HG03354 (cell line): ENCODE measurements around the gene CCT6A.
"Not testable (repeated sequence)": the region's sequence is repeated elsewhere in the genome, so short reads cannot be mapped to it uniquely, and the experiment has no call there.

Source experiments
- ATAC-seq: cut with Tn5 transposase; IDR thresholded peaks from one replicate; pipeline ENCODE4 v1.9.1; 2021; ENCODE audit warnings: mild to moderate bottlenecking; ENCODE audit not compliant: unreplicated experiment, poor library complexity, severe bottlenecking

CCT6A gene

DNA sequence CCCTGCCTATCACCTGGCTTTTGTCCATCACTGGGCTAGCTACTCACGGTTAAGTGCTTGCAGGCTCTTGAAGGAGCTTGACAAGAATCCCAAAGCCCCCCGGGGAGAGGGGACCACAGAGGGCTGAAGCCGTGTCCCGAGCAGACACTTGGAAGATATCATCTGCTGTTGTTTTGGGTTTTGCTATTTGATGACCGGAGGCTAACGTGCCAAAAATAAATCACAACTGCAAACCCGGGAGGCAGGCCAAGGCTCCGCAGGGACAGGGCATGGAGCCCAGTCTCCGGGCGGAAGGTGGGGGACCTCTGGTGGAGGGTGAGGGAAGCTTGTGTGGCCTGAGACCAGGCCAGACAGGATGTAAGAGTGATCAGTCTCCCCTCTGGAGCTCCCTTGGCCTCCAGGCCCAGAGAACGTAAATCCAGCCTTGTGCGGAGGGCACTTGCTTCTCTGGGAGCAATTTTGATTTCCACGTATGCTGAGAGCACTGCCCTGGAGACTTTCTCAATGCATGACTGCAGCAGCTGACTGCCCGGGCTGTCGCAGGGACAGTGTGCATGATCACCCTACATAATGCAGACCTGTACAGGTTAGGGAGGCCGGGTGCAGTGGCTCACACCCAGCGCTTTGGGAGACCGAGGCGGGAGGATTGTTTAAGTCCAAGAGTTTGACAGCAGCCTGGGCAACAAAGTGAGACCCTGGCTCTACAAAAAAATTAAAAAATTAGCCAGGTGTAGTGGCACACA lies 41.4 kb downstream of the CCT6A start, which contains the start of gene PHKG1:
TSS of gene PHKG1 (minus strand) at position 164 of the 743 bp plus-strand sequence. CDS start 4,011 bp downstream, outside the sequence.
- no peak for ATAC-seq

DNA sequence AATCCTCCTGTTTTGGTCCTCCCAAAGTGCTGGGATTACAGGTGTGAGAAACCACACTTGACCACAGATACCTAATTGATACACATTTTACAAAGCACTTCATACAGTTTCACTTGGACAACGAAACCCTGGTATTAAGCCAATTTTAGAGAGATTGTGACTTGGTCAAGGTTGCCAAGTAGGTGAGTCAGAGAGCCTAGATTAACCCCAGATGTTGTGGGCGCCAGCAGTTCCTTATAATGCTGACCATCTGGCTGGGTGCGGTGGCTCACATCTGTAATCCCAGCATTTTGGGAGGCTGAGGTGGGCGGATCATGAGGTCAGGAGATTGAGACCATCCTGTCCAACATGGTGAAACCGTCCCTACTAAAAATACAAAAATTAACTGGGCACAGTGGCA lies 46.1 kb downstream of the CCT6A start:
- no peak for ATAC-seq

DNA sequence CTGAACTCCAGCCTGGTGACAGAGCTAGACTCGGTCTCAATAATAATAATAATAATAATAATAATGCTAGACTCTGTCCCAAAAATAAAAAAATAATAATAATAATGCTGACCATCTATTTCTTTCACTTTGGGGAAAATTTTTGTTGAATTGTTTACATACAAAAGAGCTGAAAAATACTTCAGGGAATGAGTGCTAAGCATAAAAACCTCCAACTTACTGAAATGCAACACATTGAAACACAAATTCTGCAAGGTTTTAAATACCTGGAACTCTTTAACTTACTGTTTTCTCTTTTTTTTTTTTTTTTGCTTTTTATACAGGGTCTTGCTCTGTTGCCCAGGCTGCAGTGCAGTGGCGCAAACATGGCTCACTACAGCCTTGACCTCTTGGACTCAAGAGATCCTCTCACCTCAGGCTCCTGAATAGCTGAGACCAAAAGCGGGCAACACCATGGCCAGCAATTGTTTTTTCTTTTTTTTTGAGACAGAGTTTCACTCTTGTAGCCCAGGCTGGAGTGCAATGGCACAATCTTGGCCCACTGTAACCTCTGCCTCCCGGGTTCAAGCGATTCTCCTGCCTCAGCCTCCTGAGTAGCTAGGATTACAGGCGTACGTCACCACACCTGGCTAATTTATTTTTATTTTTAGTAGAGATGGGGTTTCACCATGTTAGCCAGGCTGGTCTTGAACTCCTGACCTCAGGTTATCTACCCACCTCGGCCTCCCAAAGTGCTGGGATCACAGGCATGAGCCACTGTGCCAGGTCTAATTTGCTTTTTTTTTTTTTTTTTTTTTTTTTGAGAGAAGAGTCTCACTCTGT lies 46.8 kb downstream of the CCT6A start:
- ATAC-seq: not testable (repeated sequence)

DNA sequence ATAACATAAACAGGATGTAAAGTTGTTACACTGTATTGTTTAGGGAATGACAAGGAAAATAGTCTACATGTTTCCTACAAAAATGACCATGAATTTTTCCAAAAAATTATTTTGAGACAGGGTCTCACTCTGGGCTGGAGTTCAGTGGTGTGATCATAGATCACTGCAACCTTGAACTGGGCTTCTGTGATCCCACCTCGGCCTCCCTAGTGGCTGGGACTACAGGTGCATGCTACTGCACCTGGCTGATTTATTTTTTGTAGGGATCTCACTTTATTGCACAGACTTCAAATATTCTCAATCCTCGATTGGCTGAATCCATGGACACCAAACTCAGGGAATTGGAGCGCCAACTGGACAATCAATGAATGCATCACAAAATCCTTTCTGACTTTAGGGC lies 48.1 kb downstream of the CCT6A start:
- ATAC-seq: no peak

DNA sequence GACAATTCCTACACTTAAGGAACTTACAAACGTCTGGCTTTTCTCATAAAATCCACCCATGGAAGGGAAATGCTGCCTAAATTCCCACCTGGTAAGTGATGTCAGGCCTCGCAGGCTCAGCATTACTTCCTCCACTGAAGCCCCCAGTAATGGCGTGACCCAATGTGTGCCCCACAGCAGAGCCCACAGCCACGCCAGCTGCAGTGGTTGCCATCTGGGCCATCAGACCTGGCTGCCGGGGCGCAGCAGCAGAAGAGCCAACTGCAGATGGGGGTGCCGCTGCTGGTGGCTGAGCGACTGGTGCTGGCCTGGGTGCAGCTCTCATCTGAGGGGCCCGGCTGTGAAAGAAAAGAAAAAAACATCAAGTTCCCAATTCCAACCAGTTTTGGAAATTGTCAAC lies 52.6 kb downstream of the CCT6A start:
- not testable (repeated sequence) for ATAC-seq

DNA sequence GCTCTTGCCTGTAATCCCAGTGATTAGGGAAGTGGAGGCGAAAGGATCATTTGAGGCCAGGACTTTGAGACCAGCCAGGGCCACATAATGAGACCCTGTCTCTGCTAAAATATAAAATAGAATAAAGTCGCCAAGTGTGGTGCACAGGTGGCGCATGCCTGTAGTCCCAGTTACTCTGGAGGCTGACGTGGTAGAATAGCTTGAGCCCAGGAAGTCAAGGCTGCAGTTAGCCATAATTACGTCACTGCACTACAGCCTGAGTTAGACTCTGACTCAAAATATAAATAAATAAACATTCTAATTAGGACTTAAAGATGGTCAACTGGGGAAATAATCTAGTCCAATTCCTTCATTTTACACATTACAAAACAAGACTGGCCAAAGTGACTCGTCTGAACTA lies 53.9 kb downstream of the CCT6A start:
- ATAC-seq: peak; percentile 21

DNA sequence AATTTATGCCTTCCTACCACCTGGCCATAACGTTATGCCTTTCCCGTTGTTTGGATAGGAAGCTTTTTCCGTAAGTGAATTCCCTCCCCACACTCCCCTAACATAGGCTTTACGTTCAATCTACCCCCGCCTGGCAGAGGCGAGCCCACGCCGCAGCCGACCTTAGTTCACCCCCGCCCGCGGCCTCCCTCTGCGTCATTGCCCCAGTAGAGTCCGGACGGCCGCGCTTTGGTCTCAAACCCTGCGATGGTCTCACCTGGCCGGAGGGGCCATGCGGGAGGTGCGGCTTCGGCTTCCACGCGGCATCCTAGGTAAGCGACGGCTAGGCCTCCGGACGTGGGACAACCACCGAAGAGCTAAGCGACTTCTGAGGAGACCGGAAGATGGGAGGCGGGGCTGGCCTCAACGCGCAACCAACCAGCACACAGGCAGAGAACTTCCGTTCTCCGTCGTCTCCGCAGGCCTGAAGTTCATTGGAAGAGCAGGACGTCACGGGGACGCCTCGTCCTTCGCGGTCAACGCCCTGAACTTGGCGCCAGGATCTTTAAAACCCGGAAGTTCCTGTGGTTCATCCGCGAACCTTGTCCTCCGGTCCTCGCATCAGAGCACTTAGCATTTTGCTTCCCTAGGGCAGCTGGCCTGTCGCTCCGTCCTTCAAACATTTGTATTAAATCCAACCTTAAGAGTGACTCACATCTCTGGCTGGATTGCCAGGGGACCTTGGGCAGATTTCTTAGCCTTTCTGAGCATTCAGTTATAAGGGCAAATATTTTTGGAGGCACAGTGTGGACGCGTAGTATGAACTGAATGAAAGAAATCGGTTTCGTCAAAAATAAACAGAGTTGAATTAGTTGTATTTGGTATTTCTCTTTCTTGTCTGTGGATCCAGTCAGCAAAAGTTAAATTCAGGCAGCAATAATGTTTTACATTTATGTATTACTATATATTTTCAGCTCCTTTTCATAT lies 54.8 kb downstream of the CCT6A start, which contains the start of gene CHCHD2:
TSS of gene CHCHD2 (minus strand) at position 369 of the 966 bp plus-strand sequence. CDS start at position 306, 63 bp downstream.
- ATAC-seq: peak; percentile 100

DNA sequence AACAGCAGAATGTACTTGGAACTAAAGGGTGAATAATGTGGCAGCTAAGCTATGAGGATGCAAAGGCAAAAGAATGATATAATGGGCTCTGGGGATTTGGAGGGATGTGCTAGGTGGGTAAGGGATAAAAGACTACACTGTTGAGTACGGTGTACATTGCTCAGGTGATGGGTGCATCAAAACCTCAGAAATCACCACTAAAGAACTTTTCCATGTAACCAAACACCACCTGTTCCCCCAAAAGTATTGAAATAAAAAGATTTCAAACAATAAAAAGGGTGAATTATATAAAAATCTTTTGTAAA lies 56.3 kb downstream of the CCT6A start:
- no peak for ATAC-seq

DNA sequence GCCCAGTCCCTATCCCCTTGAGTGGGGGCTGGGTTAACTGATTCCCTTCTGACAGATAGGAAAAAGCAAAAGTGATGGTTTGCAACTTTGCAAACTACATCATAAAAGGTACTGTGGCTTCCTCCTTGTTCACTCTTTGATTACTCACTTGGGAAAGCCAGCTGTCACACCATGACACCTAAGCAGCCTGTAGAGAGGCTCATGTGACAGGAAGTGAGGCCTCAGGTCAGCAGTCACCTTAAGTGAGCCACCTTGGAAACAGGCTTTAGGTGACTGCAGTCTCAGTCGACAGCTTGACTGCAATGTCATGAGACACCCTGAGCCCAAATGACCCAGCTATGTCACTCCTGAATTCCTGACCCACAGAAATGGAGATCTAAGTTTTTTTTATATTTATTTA lies 59.0 kb downstream of the CCT6A start:
- no peak for ATAC-seq

DNA sequence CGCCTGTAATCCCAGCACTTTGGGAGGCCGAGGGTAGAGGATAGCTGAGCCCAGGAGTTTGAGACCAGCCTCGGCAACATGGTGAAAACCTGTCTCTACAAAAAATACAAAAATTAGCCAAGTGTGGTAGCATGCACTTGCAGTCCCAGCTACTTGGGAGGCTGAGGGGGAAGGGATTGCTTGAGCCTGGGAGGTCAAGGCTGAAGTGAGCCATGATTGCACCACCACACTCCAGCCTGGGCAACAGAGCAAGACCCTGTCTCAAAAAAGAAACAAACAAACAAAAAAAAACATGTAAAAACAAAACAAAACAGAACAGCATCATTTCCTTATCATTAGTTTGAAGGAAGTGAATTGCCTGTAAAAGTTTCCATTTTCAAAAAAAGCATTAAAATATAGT lies 60.7 kb downstream of the CCT6A start:
- ATAC-seq: not testable (repeated sequence)
